ENCODE measurements around the gene OR2T6.

The OR2T6 gene

DNA sequence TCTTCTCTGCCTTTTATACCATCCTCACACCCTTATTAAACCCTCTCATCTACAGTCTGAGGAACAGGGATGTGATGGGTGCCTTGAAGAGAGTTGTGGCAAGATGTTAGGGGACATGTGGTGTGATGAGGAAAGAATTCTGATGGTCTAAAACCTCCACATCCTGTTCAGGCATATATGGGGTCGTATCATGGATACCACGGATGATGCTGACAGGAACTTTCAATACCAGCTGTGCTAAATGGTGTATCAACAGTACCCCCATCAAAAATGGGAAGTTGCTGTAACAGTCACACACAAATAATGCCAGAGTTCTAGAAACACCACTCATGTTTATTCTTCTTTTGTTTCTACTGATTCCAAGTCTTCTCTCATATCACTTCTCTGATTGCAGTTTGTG, 12.9 kb downstream of the OR2T6 start:
- no peak for TF ChIP-seq SIN3A (IDR thresholded peaks at IDR 0.05; ENCODE audit: borderline replicate concordance, insufficient read depth, low read length)
- no peak for TF ChIP-seq FOXP2 (optimal IDR thresholded peaks at IDR 0.05; ENCODE audit: borderline replicate concordance, extremely low read depth, extremely low read length, insufficient read depth)
- no peak for TF ChIP-seq TAF1 (IDR thresholded peaks at IDR 0.05; ENCODE audit: borderline replicate concordance, insufficient read depth, low read length)
- TF ChIP-seq, protein P1, sequence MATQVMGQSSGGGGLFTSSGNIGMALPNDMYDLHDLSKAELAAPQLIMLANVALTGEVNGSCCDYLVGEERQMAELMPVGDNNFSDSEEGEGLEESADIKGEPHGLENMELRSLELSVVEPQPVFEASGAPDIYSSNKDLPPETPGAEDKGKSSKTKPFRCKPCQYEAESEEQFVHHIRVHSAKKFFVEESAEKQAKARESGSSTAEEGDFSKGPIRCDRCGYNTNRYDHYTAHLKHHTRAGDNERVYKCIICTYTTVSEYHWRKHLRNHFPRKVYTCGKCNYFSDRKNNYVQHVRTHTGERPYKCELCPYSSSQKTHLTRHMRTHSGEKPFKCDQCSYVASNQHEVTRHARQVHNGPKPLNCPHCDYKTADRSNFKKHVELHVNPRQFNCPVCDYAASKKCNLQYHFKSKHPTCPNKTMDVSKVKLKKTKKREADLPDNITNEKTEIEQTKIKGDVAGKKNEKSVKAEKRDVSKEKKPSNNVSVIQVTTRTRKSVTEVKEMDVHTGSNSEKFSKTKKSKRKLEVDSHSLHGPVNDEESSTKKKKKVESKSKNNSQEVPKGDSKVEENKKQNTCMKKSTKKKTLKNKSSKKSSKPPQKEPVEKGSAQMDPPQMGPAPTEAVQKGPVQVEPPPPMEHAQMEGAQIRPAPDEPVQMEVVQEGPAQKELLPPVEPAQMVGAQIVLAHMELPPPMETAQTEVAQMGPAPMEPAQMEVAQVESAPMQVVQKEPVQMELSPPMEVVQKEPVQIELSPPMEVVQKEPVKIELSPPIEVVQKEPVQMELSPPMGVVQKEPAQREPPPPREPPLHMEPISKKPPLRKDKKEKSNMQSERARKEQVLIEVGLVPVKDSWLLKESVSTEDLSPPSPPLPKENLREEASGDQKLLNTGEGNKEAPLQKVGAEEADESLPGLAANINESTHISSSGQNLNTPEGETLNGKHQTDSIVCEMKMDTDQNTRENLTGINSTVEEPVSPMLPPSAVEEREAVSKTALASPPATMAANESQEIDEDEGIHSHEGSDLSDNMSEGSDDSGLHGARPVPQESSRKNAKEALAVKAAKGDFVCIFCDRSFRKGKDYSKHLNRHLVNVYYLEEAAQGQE (IDR thresholded peaks at IDR 0.05; ENCODE audit: insufficient read depth in 1 of 2, low read depth in 2 of 2, low read length in 2 of 2): no peak
- no peak for TF ChIP-seq POLR2AphosphoS5 (IDR thresholded peaks at IDR 0.05; ENCODE audit: low read depth, low read length)

DNA sequence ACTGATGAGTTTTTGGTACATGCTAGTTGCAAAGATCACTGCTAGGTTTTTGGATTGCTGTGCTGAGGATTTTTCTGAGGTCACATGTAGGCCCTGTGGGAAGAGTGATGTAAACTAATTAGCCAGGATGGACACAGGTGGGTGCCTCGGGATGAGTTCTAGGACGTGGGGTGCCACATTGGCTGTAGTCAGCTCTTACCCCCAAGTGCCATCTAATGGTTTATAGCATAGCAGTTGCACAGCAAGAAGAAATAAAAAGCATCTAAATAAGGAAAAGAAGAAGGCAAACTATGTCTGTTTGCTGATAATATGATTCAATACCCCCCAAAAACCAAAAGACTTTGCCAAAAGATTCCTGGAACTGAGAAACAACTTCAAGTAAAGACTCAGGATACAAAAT, 17.5 kb downstream of the OR2T6 start:
- no peak for TF ChIP-seq SIN3A (IDR thresholded peaks at IDR 0.05; ENCODE audit: borderline replicate concordance, insufficient read depth, low read length)
- no peak for TF ChIP-seq TAF1 (IDR thresholded peaks at IDR 0.05; ENCODE audit: borderline replicate concordance, insufficient read depth, low read length)
- TF ChIP-seq, protein P1 (IDR thresholded peaks at IDR 0.05; ENCODE audit: insufficient read depth in 1 of 2, low read depth in 2 of 2, low read length in 2 of 2): no peak
- TF ChIP-seq POLR2AphosphoS5 (IDR thresholded peaks at IDR 0.05; ENCODE audit: low read depth, low read length): no peak
- TF ChIP-seq FOXP2 (optimal IDR thresholded peaks at IDR 0.05; ENCODE audit: borderline replicate concordance, extremely low read depth, extremely low read length, insufficient read depth): no peak

DNA sequence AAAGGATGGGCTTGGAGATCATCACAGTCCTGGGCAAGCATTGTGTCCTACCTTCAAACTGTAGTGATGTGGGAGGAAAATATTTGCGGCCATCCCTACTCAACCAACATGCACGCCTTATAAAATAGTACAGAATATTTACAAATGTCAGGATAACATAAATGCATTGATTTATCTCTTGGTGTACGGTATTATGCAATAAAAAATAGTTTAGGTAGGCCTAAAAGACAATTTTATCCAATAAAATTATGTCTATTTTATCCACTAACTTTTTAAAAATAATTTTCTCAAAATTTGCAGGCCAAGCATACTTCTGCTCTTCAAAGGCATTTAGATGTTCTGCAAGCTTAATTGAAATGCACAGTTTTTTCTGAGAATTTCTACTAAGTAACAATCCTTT, 27.2 kb downstream of the OR2T6 start, which contains the start of gene OR2T1:
Gene OR2T1 (plus strand): TSS at position 301 of the 400 bp plus-strand sequence. CDS start 3,100 bp downstream, outside the sequence.
- TF ChIP-seq FOXP2 (optimal IDR thresholded peaks at IDR 0.05; ENCODE audit: borderline replicate concordance, extremely low read depth, extremely low read length, insufficient read depth) (no peak), TAF1 (IDR thresholded peaks at IDR 0.05; ENCODE audit: borderline replicate concordance, insufficient read depth, low read length) (no peak), SIN3A (IDR thresholded peaks at IDR 0.05; ENCODE audit: borderline replicate concordance, insufficient read depth, low read length) (no peak), POLR2AphosphoS5 (IDR thresholded peaks at IDR 0.05; ENCODE audit: low read depth, low read length) (no peak)
- TF ChIP-seq, protein P1 (IDR thresholded peaks at IDR 0.05; ENCODE audit: insufficient read depth in 1 of 2, low read depth in 2 of 2, low read length in 2 of 2): no peak

DNA sequence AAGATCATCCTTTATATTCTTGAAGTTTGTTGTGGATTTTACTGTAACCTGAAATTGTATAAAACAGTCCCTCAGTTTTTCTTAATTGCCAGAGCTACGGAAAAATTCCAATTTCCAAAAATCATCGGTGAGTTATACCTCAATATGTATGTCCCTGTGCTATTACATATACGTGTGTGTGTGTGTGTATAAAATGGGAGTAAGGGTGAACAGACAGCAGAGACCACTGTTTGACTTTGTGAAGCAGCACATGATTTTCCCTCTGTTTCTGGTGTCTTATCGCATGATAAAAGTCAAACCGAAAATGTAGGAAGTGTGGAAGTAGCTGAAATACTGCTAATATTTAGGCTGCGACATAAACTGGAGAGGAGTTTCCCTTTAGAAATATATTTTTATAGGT, 28.5 kb downstream of the OR2T6 start:
- TF ChIP-seq, protein P1 (IDR thresholded peaks at IDR 0.05; ENCODE audit: insufficient read depth in 1 of 2, low read depth in 2 of 2, low read length in 2 of 2): no peak
- TF ChIP-seq POLR2AphosphoS5 (IDR thresholded peaks at IDR 0.05; ENCODE audit: low read depth, low read length) (no peak), SIN3A (IDR thresholded peaks at IDR 0.05; ENCODE audit: borderline replicate concordance, insufficient read depth, low read length) (no peak), TAF1 (IDR thresholded peaks at IDR 0.05; ENCODE audit: borderline replicate concordance, insufficient read depth, low read length) (no peak), FOXP2 (optimal IDR thresholded peaks at IDR 0.05; ENCODE audit: borderline replicate concordance, extremely low read depth, extremely low read length, insufficient read depth) (no peak)
